Body of pancreas (tissue), 4 donors: ENCODE data around the gene TEKTIP1.

Experiments
- CTCF ChIP-seq, 7 experiments: fragments of 450-650 bp in 4 of 7; fragments of 200-600 bp in 3 of 7; sonication (generic) in 3 of 7; IDR thresholded peaks; one replicate each; pipeline ENCODE4 v1.5.1; 2016 to 2019; ENCODE audit warnings: antibody characterized with exemption in 7 of 7
- POLR2A ChIP-seq, 3 donors: fragments of 450-650 bp; IDR thresholded peaks; one replicate each; pipeline ENCODE4 v1.6.1; 2016; ENCODE audit warnings: antibody characterized with exemption in 3 of 3, mild to moderate bottlenecking in 2 of 3

- no peak for TF ChIP-seq CTCF (IDR thresholded peaks at IDR 0.05)
- TF ChIP-seq POLR2A (IDR thresholded peaks at IDR 0.05): no peak
Measured at GRCh38 chr19:3549816-3550215, 10.8 kb downstream of the TEKTIP1 start.
